Measurements from ENCODE around the gene CHRM1.

Gene CHRM1

GRCh38 chr11:62880231-62880802 lies 40.8 kb downstream of the CHRM1 start (continued):
- peak; percentile 63; the same call in 1 of the 2 replicates for TF ChIP-seq PRDM1 (tag by site-specific recombination; IDR thresholded peaks at IDR 0.05)
- TF ChIP-seq IKZF3 (tag by site-specific recombination; IDR thresholded peaks at IDR 0.05), result peak; percentile 32
- TF ChIP-seq EGR2 (tag by site-specific recombination; IDR thresholded peaks at IDR 0.05; ENCODE audit: low read depth), result peak; percentile 16; the same call in 1 of the 2 replicates
- no peak for TF ChIP-seq ZNF626 (tag by site-specific recombination; IDR thresholded peaks at IDR 0.05)
- no peak for TF ChIP-seq ZNF121 (tag by site-specific recombination; IDR thresholded peaks at IDR 0.05)
- TF ChIP-seq ZNF785 (tag by site-specific recombination; IDR thresholded peaks at IDR 0.05), result no peak
- TF ChIP-seq ZNF335 (tag by site-specific recombination; conservative IDR thresholded peaks at IDR 0.05), result peak; percentile 51; the same call in 1 of the 2 replicates

GRCh38 chr11:62879235-62879978 lies 41.8 kb downstream of the CHRM1 start:
- ChIA-PET POLR2A (interaction anchor here (0.5 to 8.7 kb wide), 5 partner anchors 15 to 92 kb away, joined by 4 to 91 read pairs (median 22); partner anchors contain the start of genes STX5, TEX54, TMEM179B and WDR74), CTCF (interaction anchor here (0.7 kb wide), 2 partner anchors 125 to 247 kb away, joined by 3 read pairs; no protein-coding TSS in a partner anchor)
- no peak overlapping the region for H3K27ac ChIP-seq (ENCODE audit: extremely low read depth, low read depth, low read length)

GRCh38 chr11:62876712-62877111 lies 44.5 kb downstream of the CHRM1 start:
- no peak for TF ChIP-seq ZNF37A (tag by site-specific recombination; IDR thresholded peaks at IDR 0.05)
- peak; percentile 72 for TF ChIP-seq SCRT2 (tag by site-specific recombination; IDR thresholded peaks at IDR 0.05)
- Histone ChIP-seq H3K4me3 (ENCODE audit: low read depth, low read length) (no peak overlapping the region), H3K4me1 (ENCODE audit: control insufficient read depth, insufficient read depth, low read length) (no peaks in the 10 kb centered on the region), H3K9me3 (ENCODE audit: control insufficient read depth, insufficient read depth, low read depth, low read length) (no peaks in the 10 kb centered on the region), H3K36me3 (ENCODE audit: control insufficient read depth in 2 of 2, insufficient read depth in 1 of 2, low read length in 2 of 2) (peaks cover 5 to 64% of the 10 kb centered on the region in 2 experiments; a peak in 2 of 3 replicates), H3K27ac (ENCODE audit: extremely low read depth, low read depth, low read length) (no peak overlapping the region)
- ChIA-PET CTCF (interaction anchor here (0.7 to 2.9 kb wide), 4 partner anchors 8 to 38 kb away, joined by 4 to 17 read pairs (median 8); no protein-coding TSS in a partner anchor), POLR2A (interaction anchor here (0.9 kb wide), 1 partner anchor 150 kb away, joined by 4 read pairs; the partner anchor contains the start of gene HNRNPUL2)

More at GRCh38 chr11:62879235-62879978, 41.8 kb downstream of the CHRM1 start:
- Histone ChIP-seq H3K4me1 (ENCODE audit: control insufficient read depth, insufficient read depth, low read length) (no peaks in the 10 kb centered on the region), H3K36me3 (ENCODE audit: control insufficient read depth in 2 of 2, insufficient read depth in 1 of 2, low read length in 2 of 2) (peaks cover 2 to 69% of the 10 kb centered on the region in 2 experiments; a peak in 2 of 3 replicates), H3K9me3 (ENCODE audit: control insufficient read depth, insufficient read depth, low read depth, low read length) (no peaks in the 10 kb centered on the region), H3K4me3 (ENCODE audit: low read depth, low read length) (peak overlapping the region; percentile 93; the same call in 1 of the 2 replicates)
- TF ChIP-seq ZNF133 (tag by site-specific recombination; IDR thresholded peaks at IDR 0.05) (no peak), ZNF121 (tag by site-specific recombination; IDR thresholded peaks at IDR 0.05) (peak; percentile 95), ZIC2 (tag by site-specific recombination; IDR thresholded peaks at IDR 0.05) (peak; percentile 55), ZNF580 (tag by site-specific recombination; IDR thresholded peaks at IDR 0.05) (no peak)

- ChIA-PET POLR2A (interaction anchor here (0.5 to 1.3 kb wide), 8 partner anchors 9 to 113 kb away, joined by 3 to 8 read pairs (median 4); partner anchors contain the start of genes STX5 and TEX54), CTCF (interaction anchor here (0.6 to 2.9 kb wide), 7 partner anchors 9 to 1851 kb away, joined by 3 to 17 read pairs (median 6); no protein-coding TSS in a partner anchor)
- Histone ChIP-seq H3K4me3 (ENCODE audit: low read depth, low read length) (no peak overlapping the region), H3K36me3 (ENCODE audit: control insufficient read depth in 2 of 2, insufficient read depth in 1 of 2, low read length in 2 of 2) (peaks cover 5 to 63% of the 10 kb centered on the region in 2 experiments; a peak in 2 of 3 replicates), H3K27ac (ENCODE audit: extremely low read depth, low read depth, low read length) (no peak overlapping the region), H3K4me1 (ENCODE audit: control insufficient read depth, insufficient read depth, low read length) (no peaks in the 10 kb centered on the region), H3K9me3 (ENCODE audit: control insufficient read depth, insufficient read depth, low read depth, low read length) (no peaks in the 10 kb centered on the region)
- TF ChIP-seq KLF1 (tag by site-specific recombination; IDR thresholded peaks at IDR 0.05) (peak; percentile 30; the same call in 1 of the 2 replicates), ZNF596 (tag by site-specific recombination; IDR thresholded peaks at IDR 0.05) (no peak)
These were observed 45.3 kb downstream of the CHRM1 start for GRCh38 chr11:62875698-62876478.
